Mesendoderm (in vitro differentiated cells): ENCODE results near the gene STEEP1.

ENCODE experiments used
- DNase-seq: peaks from one replicate; pipeline ENCODE4 v3.0.0; 2013
- H2AK5ac ChIP-seq: 2 replicates; pipeline ENCODE4 v1.6.1; 2013; ENCODE audit warnings: low read length, inconsistent platforms
- H2BK120ac ChIP-seq: 2 replicates; pipeline ENCODE4 v1.6.1; 2013; ENCODE audit warnings: low read depth, mild to moderate bottlenecking, low read length, moderate library complexity, mixed read lengths
- H2BK15ac ChIP-seq: replicated peaks from 2 replicates; pipeline ENCODE4 v1.6.1; 2013; ENCODE audit warnings: low read depth, mild to moderate bottlenecking, moderate library complexity
- H2BK5ac ChIP-seq: 2 replicates; pipeline ENCODE4 v1.6.1; 2013; ENCODE audit warnings: low read length, inconsistent platforms
- H3K18ac ChIP-seq: 2 replicates; pipeline ENCODE4 v1.6.1; 2013; ENCODE audit warnings: mild to moderate bottlenecking, low read length, mixed read lengths
- H3K23ac ChIP-seq: one replicate; pipeline ENCODE4 v1.6.1; 2013; ENCODE audit warnings: low read length
- H3K27ac ChIP-seq: 2 replicates; pipeline ENCODE4 v1.5.1; 2013; ENCODE audit warnings: low read depth, mild to moderate bottlenecking, inconsistent platforms, low read length, moderate library complexity
- H3K27me3 ChIP-seq: 2 replicates; pipeline ENCODE4 v1.6.1; 2013; ENCODE audit warnings: low read length, control low read depth, mild to moderate bottlenecking, inconsistent platforms; ENCODE audit not compliant: insufficient read depth, poor library complexity
- H3K36me3 ChIP-seq: 2 replicates; pipeline ENCODE4 v1.6.1; 2013; ENCODE audit warnings: low read length, inconsistent platforms; ENCODE audit not compliant: control insufficient read depth, insufficient read depth
- H3K4ac ChIP-seq: one replicate; pipeline ENCODE4 v1.6.1; 2013; ENCODE audit warnings: low read depth, mild to moderate bottlenecking, low read length, moderate library complexity
- H3K4me1 ChIP-seq: 2 replicates; pipeline ENCODE4 v1.6.1; 2013; ENCODE audit warnings: low read depth, low read length, inconsistent platforms; ENCODE audit not compliant: control insufficient read depth
- H3K4me2 ChIP-seq: 2 replicates; pipeline ENCODE4 v1.6.1; 2013; ENCODE audit warnings: low read length
- H3K4me3 ChIP-seq: 2 replicates; pipeline ENCODE4 v1.5.1; 2013; ENCODE audit warnings: mild to moderate bottlenecking, low read length
- H3K56ac ChIP-seq: one replicate; pipeline ENCODE4 v1.6.1; 2013; ENCODE audit warnings: low read length
- H3K79me1 ChIP-seq: 2 replicates; pipeline ENCODE4 v1.6.1; 2013; ENCODE audit warnings: low read length, inconsistent platforms
- H3K79me2 ChIP-seq: 2 replicates; pipeline ENCODE4 v1.6.1; 2013; ENCODE audit warnings: mild to moderate bottlenecking, low read length; ENCODE audit not compliant: control insufficient read depth, insufficient read depth
- H3K9ac ChIP-seq: 2 replicates; pipeline ENCODE4 v1.6.1; 2013; ENCODE audit warnings: low read length, inconsistent platforms
- H4K5ac ChIP-seq: one replicate; pipeline ENCODE4 v1.6.1; 2013; ENCODE audit warnings: low read length
- H4K8ac ChIP-seq: one replicate; pipeline ENCODE4 v1.6.1; 2013; ENCODE audit warnings: low read depth, mild to moderate bottlenecking, control low read depth, low read length, moderate library complexity
- WGBS: extraction: QIAGEN DNeasy Blood & Tissue Kit; methylation state at CpG from one replicate; pipeline ENCODE4 v1.1.7; 2013; ENCODE audit warnings: low lambda C conversion rate, missing lambda C conversion rate; ENCODE audit not compliant: insufficient coverage; ENCODE audit errors: extremely low coverage; 5-methylcytosine and 5-hydroxymethylcytosine counted together

The STEEP1 gene

GRCh38 chrX:119574394-119575266, 9.4 kb upstream of the STEEP1 start, which contains the start of gene UBE2A:
Gene UBE2A, plus strand, starts transcription at chrX:119574563. Its CDS starts 149 bp downstream, at chrX:119574712.
- Histone ChIP-seq H3K4me1 (no peaks in the 10 kb centered on the region), H3K27me3 (no peaks in the 10 kb centered on the region), H3K79me2 (peaks cover 4% of the 10 kb centered on the region), H4K5ac (no peak within 1 kb of the TSS), H2BK15ac (no peak within 1 kb of the TSS), H3K4ac (peak within 1 kb of the TSS; percentile 36), H3K18ac (peak within 1 kb of the TSS; percentile 98), H2BK5ac (no peak within 1 kb of the TSS), H3K36me3 (no peaks in the 10 kb centered on the region), H3K79me1 (no peaks in the 10 kb centered on the region), H3K27ac (peak within 1 kb of the TSS; percentile 76), H2BK120ac (no peak within 1 kb of the TSS), H3K4me2 (peak within 1 kb of the TSS; percentile 73), H2AK5ac (no peak within 1 kb of the TSS), H3K23ac (no peak within 1 kb of the TSS), H4K8ac (peak within 1 kb of the TSS; percentile 93), H3K4me3 (peak within 1 kb of the TSS; percentile 72), H3K56ac (peak within 1 kb of the TSS; percentile 89), H3K9ac (peak within 1 kb of the TSS; percentile 85)
- no CpG with 5 or more reads among the region's 86 CpGs for WGBS
- DNase-seq: peak; percentile 93

GRCh38 chrX:119573840-119574393, 8.7 kb upstream of the STEEP1 start:
- Histone ChIP-seq H3K27ac (no peak overlapping the region), H3K4me1 (no peaks in the 10 kb centered on the region), H3K56ac (peak overlapping the region; percentile 74), H3K27me3 (no peaks in the 10 kb centered on the region), H3K4ac (peak overlapping the region; percentile 36), H3K23ac (no peak overlapping the region), H3K18ac (peak overlapping the region; percentile 84), H3K79me2 (peaks cover 4% of the 10 kb centered on the region), H4K8ac (no peak overlapping the region), H3K4me2 (peak overlapping the region; percentile 38), H2BK5ac (no peak overlapping the region), H3K4me3 (peak overlapping the region; percentile 56), H2AK5ac (no peak overlapping the region), H2BK120ac (no peak overlapping the region), H3K36me3 (no peaks in the 10 kb centered on the region), H3K79me1 (no peaks in the 10 kb centered on the region), H3K9ac (peak overlapping the region; percentile 58), H4K5ac (no peak overlapping the region), H2BK15ac (no peak overlapping the region)
- peak; percentile 54 for DNase-seq
- WGBS: no CpG with 5 or more reads among the region's 30 CpGs

- Histone ChIP-seq H3K4me3 (no peak overlapping the region), H2BK120ac (no peak overlapping the region), H3K79me2 (peaks cover 4% of the 10 kb centered on the region), H3K4ac (no peak overlapping the region), H3K36me3 (no peaks in the 10 kb centered on the region), H4K8ac (no peak overlapping the region), H4K5ac (no peak overlapping the region), H3K56ac (no peak overlapping the region), H2AK5ac (no peak overlapping the region), H3K18ac (no peak overlapping the region), H3K23ac (no peak overlapping the region), H3K4me1 (no peaks in the 10 kb centered on the region), H2BK15ac (no peak overlapping the region), H3K4me2 (no peak overlapping the region), H2BK5ac (no peak overlapping the region), H3K79me1 (no peaks in the 10 kb centered on the region), H3K27me3 (no peaks in the 10 kb centered on the region), H3K9ac (no peak overlapping the region), H3K27ac (no peak overlapping the region)
- DNase-seq: peak; percentile 67
- WGBS: no CpG with 5 or more reads among the region's 3 CpGs
Measured at GRCh38 chrX:119573222-119573621, 8.0 kb upstream of the STEEP1 start.

- Histone ChIP-seq H2BK5ac (no peak overlapping the region), H3K36me3 (no peaks in the 10 kb centered on the region), H3K18ac (no peak overlapping the region), H2BK15ac (no peak overlapping the region), H4K5ac (no peak overlapping the region), H4K8ac (no peak overlapping the region), H2AK5ac (no peak overlapping the region), H3K4me1 (no peaks in the 10 kb centered on the region), H3K56ac (no peak overlapping the region), H2BK120ac (no peak overlapping the region), H3K23ac (no peak overlapping the region), H3K79me1 (no peaks in the 10 kb centered on the region), H3K79me2 (peaks cover 2% of the 10 kb centered on the region), H3K4me2 (no peak overlapping the region), H3K4ac (no peak overlapping the region), H3K27ac (no peak overlapping the region), H3K27me3 (no peaks in the 10 kb centered on the region), H3K4me3 (no peak overlapping the region), H3K9ac (no peak overlapping the region)
- DNase-seq: peak; percentile 28
- WGBS: no CpG with 5 or more reads among the region's 6 CpGs
Measured at GRCh38 chrX:119570351-119570835, 5.2 kb upstream of the STEEP1 start.

GRCh38 chrX:119552508-119552907, 12.7 kb downstream of the STEEP1 start:
- no peak overlapping the region for H3K4me2 ChIP-seq
- H3K27me3 ChIP-seq: no peaks in the 10 kb centered on the region

More at GRCh38 chrX:119552508-119552907, 12.7 kb downstream of the STEEP1 start:
- Histone ChIP-seq H3K27ac (no peak overlapping the region), H3K9ac (no peak overlapping the region), H3K36me3 (no peaks in the 10 kb centered on the region), H2BK120ac (no peak overlapping the region), H2AK5ac (no peak overlapping the region), H3K18ac (no peak overlapping the region), H3K79me1 (no peaks in the 10 kb centered on the region), H4K8ac (no peak overlapping the region), H3K4ac (no peak overlapping the region), H3K79me2 (no peaks in the 10 kb centered on the region), H3K4me3 (no peak overlapping the region), H3K23ac (no peak overlapping the region), H4K5ac (no peak overlapping the region), H2BK15ac (no peak overlapping the region), H3K4me1 (no peaks in the 10 kb centered on the region), H3K56ac (no peak overlapping the region), H2BK5ac (no peak overlapping the region)
- no peak for DNase-seq
- no CpG with 5 or more reads among the region's 3 CpGs for WGBS
